RWPE1 (cell line): ENCODE results near the gene CDCA4.

Experiments used
- CTCF ChIA-PET: fragments of 350-600 bp; sonication (Branson Sonifier 250); formaldehyde crosslinking; extraction: SDS; loops from one replicate; lab custom pipeline; 2021; lab: Yijun Ruan, JAX
- POLR2A ChIA-PET: fragments of 400-600 bp; formaldehyde crosslinking; extraction: SDS; loops from one replicate; lab custom pipeline; 2020; ENCODE audit warnings: antibody characterized with exemption; ENCODE audit not compliant: low non-redundant PET; lab: Yijun Ruan, JAX
- DNase-seq: peaks from one replicate; pipeline ENCODE4 v3.0.0; 2012; ENCODE audit warnings: low spot score
- H3K27ac ChIP-seq: fragments of 450-650 bp; 2 replicates; pipeline ENCODE4 v1.5.1; 2017
- TF ChIP-seq, protein P1 (sequence below): fragments of 450-650 bp; conservative IDR thresholded peaks from 2 replicates; pipeline ENCODE4 v1.5.1; 2017; ENCODE audit warnings: low read depth, mild to moderate bottlenecking

CDCA4 gene

DNA sequence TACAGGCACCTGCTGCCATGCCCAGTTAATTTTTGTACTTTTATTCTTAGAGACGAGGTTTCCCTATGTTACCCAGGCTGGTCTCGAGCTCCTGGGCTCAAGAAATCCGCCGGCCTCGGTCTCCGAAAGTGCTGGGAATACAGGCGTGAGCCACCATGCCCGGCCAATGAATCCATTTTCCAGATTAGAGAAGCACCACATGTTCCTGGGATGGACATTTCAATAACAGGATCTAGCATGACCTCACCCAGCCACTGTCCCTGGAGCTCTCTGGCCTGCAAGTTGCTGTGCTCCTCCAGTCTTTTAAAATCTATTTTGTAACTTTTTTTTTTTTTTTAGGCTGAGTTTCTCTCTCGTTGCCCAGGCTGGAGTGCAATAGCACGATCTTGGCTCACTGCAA, 42.2 kb upstream of the CDCA4 start:
- ChIA-PET POLR2A (no interaction called here), CTCF (interaction anchor here (1.0 kb wide), 1 partner anchor 52 kb away, joined by 5 read pairs; no protein-coding TSS in a partner anchor)
- TF ChIP-seq, protein P1, sequence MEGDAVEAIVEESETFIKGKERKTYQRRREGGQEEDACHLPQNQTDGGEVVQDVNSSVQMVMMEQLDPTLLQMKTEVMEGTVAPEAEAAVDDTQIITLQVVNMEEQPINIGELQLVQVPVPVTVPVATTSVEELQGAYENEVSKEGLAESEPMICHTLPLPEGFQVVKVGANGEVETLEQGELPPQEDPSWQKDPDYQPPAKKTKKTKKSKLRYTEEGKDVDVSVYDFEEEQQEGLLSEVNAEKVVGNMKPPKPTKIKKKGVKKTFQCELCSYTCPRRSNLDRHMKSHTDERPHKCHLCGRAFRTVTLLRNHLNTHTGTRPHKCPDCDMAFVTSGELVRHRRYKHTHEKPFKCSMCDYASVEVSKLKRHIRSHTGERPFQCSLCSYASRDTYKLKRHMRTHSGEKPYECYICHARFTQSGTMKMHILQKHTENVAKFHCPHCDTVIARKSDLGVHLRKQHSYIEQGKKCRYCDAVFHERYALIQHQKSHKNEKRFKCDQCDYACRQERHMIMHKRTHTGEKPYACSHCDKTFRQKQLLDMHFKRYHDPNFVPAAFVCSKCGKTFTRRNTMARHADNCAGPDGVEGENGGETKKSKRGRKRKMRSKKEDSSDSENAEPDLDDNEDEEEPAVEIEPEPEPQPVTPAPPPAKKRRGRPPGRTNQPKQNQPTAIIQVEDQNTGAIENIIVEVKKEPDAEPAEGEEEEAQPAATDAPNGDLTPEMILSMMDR: no peak
- no peak overlapping the region for H3K27ac ChIP-seq
- DNase-seq: no peak

DNA sequence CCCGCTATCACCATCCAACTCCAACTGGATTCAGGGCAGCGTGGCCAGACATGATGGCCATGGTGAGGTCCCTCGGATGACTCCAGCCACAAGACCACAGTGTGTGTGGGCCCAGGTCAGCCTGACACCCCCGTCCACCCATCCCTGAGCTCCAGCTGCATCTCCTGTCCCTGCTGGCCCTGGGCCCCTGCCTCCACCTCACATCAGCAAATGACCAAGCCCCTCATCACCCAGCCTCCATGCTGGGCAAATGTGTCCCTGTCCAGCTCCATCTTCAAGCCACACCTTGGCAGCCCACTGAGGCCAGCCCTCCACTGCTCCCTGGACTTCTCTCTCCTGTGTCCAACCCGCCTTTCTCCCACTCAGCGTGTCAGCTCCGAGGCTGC, 41.2 kb upstream of the CDCA4 start:
- no peak for DNase-seq
- POLR2A ChIA-PET: no interaction called here
- no peak overlapping the region; the same call in 1 of the 2 replicates for H3K27ac ChIP-seq
- CTCF ChIA-PET: interaction anchor here (0.8 kb wide), 1 partner anchor 149 kb away, joined by 4 read pairs; no protein-coding TSS in a partner anchor
- TF ChIP-seq, protein P1: no peak

DNA sequence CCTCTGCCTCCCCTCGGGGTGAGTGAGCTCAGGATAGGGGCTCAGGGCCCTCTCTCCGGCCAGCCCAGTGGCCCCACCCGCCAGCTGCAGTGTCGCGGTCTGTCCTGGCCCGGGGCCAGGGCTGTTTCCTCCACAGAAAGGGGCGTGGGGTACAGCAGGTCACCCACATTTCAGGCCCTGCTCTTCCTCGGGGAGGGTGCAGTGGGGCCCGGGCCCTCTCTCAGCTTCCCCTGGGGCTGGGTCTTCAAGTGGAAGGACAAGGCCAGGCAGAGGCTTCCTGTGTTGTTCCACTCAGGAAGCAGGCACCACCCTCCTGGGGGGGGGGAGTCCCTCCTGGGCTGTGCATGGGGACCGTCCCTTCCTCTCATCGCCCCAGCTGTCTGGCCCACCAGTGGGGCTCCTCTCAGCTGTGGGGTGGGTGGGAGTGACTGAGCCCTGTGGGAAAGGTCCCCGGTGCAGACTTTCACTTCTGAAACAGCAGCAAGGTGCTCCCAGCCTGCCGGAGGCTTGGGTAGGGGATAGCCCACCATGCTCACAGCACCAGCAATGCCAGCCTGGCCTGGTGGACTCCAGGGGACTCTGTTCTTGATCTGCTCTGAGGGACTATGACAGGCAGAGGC, 40.7 kb upstream of the CDCA4 start:
- no peak for DNase-seq
- TF ChIP-seq, protein P1: no peak
- POLR2A ChIA-PET: no interaction called here
- CTCF ChIA-PET: interaction anchor here (0.8 kb wide), 1 partner anchor 149 kb away, joined by 4 read pairs; no protein-coding TSS in a partner anchor
- no peak overlapping the region; the same call in 1 of the 2 replicates for H3K27ac ChIP-seq

DNA sequence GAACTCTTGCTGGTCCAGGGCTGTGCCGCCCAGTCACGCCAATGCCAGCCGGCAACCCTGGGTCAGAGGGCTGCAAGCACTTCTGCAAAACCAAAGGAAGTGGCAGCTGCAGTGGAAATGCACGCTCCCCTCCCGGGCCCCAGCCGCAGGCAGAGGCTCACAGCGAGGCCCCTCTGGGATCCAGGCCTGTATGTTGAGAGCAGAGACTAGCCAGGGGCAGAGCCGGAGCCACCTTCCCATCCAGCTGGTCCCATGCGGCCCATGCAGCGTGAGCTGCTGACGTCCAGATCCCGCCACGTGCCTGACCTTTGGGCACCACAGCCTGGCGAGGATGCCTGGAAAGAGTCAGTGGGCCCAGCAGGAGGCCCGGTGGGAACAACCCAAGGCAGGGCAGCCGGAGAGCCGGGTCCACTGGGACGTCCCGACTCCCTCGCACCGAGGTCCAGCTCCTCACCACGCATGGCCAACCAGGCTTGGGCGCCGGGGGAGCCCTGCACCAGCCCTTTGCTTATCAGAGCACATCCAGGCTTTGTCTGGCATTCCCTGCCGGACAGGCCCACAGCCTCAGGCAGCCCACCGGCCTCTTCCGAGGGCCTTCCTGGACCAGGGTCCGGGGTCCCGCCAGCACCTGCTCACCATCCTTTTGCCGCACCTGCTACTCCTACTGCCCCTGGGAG, 40.0 kb upstream of the CDCA4 start:
- H3K27ac ChIP-seq: no peak overlapping the region
- ChIA-PET POLR2A (no interaction called here), CTCF (no interaction called here)
- no peak for DNase-seq
- TF ChIP-seq, protein P1: no peak

DNA sequence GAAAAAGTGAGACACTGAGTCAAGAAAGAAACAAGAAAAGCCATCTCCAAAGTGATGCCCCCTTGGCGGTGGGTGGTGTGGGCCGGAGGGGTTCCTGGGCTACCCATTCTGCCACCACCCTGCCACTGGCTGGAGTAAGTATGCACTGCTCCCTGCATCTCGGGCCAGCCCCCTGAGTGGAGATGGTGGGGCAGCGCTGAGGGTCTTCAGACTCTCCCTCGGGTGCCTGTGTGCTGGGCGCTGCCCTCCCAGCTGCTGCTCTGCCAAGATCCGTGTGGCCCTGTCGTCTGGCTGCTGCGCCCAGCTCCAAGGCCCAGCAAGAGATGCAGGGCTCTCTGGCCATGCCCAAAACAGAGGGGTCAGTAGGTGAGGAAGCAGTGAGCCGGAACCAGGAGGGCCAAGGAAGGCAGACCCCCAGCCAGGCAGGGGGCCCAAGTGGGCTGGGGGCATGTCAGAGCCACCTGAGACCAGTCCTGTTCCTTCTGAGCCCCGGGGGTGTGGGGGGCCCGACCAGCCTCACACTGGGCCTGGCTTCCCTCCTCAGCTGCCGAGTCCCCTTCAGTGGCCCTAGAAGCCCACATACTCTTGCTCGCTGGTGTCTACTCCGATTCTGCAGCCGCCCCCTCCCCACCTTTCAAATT, 39.2 kb upstream of the CDCA4 start:
- CTCF ChIA-PET: interaction anchor here (0.7 kb wide), 1 partner anchor 117 kb away, joined by 5 read pairs; no protein-coding TSS in a partner anchor
- POLR2A ChIA-PET: no interaction called here

More for the DNA sequence above, 39.2 kb upstream of the CDCA4 start:
- H3K27ac ChIP-seq: no peak overlapping the region
- DNase-seq: no peak
- TF ChIP-seq, protein P1: no peak
